Activated naive CD4-positive, alpha-beta T cell treated with anti-CD3 and anti-CD28 coated beads, Interleukin-2, amount 10 ng/mL, durations not matched to agents 7 days and 5 days (primary cell): ENCODE results near the gene LRRC75A.

Experiments used
- CTCF ChIA-PET: fragments of 350-600 bp; sonication (Branson Sonifier 250); formaldehyde crosslinking; loops from one replicate; lab custom pipeline; 2021; ENCODE audit warnings: antibody characterized with exemption; lab: Charles Lee
- DNase-seq: peaks from one replicate; pipeline ENCODE4 v3.0.0-alpha.2; 2020
- H3K27ac Mint-ChIP-seq: one replicate; pipeline ENCODE4 v1.8.0; 2021; ENCODE audit warnings: mild to moderate bottlenecking, moderate library complexity, mixed read lengths
- H3K27me3 Mint-ChIP-seq: one replicate; pipeline ENCODE4 v1.8.0; 2021; ENCODE audit warnings: mild to moderate bottlenecking, mixed read lengths
- H3K36me3 Mint-ChIP-seq: one replicate; pipeline ENCODE4 v1.8.0; 2021; ENCODE audit warnings: mixed read lengths
- H3K4me1 Mint-ChIP-seq: one replicate; pipeline ENCODE4 v1.8.0; 2021; ENCODE audit warnings: mixed read lengths
- H3K4me3 Mint-ChIP-seq: one replicate; pipeline ENCODE4 v1.8.0; 2021; ENCODE audit warnings: mild to moderate bottlenecking, moderate library complexity, mixed read lengths
- H3K9me3 Mint-ChIP-seq: one replicate; pipeline ENCODE4 v1.8.0; 2021; ENCODE audit warnings: mixed read lengths

Gene LRRC75A

GRCh38 chr17:16511593-16511992, 19.6 kb upstream of the LRRC75A start:
- no peak overlapping the region for H3K27ac Mint-ChIP-seq
- H3K27me3 Mint-ChIP-seq = peaks cover 31% of the 10 kb centered on the region
- H3K36me3 Mint-ChIP-seq = no peaks in the 10 kb centered on the region
- no peaks in the 10 kb centered on the region for H3K9me3 Mint-ChIP-seq
- CTCF ChIA-PET = interaction anchor here (3.5 kb wide), 1 partner anchor 10 kb away, joined by 19 read pairs; no protein-coding TSS in a partner anchor
- no peak for DNase-seq
- peaks cover 11% of the 10 kb centered on the region for H3K4me1 Mint-ChIP-seq
- no peak overlapping the region for H3K4me3 Mint-ChIP-seq

- peaks cover 12% of the 10 kb centered on the region for H3K27me3 Mint-ChIP-seq
- peaks cover 7% of the 10 kb centered on the region for H3K4me1 Mint-ChIP-seq
- no peak for DNase-seq
- no peaks in the 10 kb centered on the region for H3K36me3 Mint-ChIP-seq
- H3K4me3 Mint-ChIP-seq = no peak overlapping the region
- CTCF ChIA-PET = no interaction called here
- H3K9me3 Mint-ChIP-seq = no peaks in the 10 kb centered on the region
- H3K27ac Mint-ChIP-seq = no peak overlapping the region
Measured at GRCh38 chr17:16507918-16508533, 16.0 kb upstream of the LRRC75A start.

- no peak overlapping the region for H3K27ac Mint-ChIP-seq
- H3K36me3 Mint-ChIP-seq = no peaks in the 10 kb centered on the region
- H3K27me3 Mint-ChIP-seq = peaks cover 8% of the 10 kb centered on the region
- H3K9me3 Mint-ChIP-seq = no peaks in the 10 kb centered on the region
- no peak overlapping the region for H3K4me3 Mint-ChIP-seq
- no peaks in the 10 kb centered on the region for H3K4me1 Mint-ChIP-seq
- CTCF ChIA-PET = interaction anchor here (1.2 kb wide), 1 partner anchor 11 kb away, joined by 3 read pairs; no protein-coding TSS in a partner anchor
- no peak for DNase-seq
Measured at GRCh38 chr17:16506188-16506587, 14.2 kb upstream of the LRRC75A start.

DNA sequence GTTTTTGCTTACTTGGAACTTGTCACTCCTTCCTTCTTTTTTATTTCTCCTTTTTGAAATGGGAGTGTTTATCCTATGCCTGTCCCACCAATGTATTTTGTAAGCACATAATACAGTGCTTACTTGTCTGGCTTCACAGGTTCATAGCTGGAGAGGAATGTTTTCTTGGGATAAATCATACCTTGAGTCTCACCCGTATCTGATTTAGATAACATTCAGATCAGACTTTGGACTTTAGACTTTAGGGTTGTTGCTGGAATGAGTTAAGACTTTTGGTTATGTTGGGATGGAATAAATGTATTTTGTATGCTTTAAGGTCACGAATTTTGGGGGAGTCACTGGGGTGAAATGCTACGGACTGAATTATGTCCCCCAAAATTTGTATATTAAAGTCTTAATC, 13.0 kb upstream of the LRRC75A start:
- Mint-ChIP-seq H3K4me1 (no peaks in the 10 kb centered on the region), H3K9me3 (no peaks in the 10 kb centered on the region), H3K36me3 (no peaks in the 10 kb centered on the region), H3K27ac (no peak overlapping the region), H3K27me3 (peaks cover 19% of the 10 kb centered on the region), H3K4me3 (no peak overlapping the region)
- CTCF ChIA-PET = interaction anchor here (1.0 kb wide), 1 partner anchor 17 kb away, joined by 4 read pairs; no protein-coding TSS in a partner anchor
- DNase-seq = no peak

DNA sequence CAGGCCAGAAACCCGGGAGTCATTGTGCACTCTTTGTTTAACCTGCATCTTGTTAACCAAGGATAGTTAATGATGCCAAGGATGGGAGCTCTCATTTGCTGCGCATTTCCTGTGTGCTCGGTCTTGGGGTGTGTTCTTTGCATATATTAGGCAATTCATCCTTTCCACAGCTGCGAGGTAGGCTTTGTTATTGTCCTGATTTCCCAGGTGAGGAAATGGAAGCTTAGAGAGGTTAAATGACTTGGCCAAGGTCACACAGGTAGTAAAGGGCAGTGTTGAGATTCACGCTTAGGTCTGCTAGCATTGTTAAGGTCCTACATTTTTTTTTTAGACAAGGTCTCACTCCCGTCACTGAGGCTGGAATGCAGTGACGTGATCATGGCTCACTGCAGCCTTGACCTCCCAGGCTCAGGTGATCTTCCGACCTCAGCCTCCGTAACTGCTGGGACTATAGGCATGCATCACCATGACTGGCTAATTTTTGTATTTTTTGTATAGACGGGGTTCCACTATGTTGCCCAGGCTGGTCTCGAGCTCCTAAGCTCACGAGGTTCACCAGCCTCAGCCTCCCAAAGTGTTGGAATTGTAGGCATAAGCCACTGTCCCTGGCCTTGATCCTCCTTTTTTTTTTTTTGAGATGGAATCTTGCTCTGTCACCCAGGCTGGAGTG, 5.0 kb upstream of the LRRC75A start:
- Mint-ChIP-seq H3K27me3 (peaks cover 66% of the 10 kb centered on the region), H3K9me3 (no peaks in the 10 kb centered on the region), H3K4me3 (no peak overlapping the region), H3K4me1 (peaks cover 2% of the 10 kb centered on the region), H3K27ac (no peak overlapping the region), H3K36me3 (no peaks in the 10 kb centered on the region)
- CTCF ChIA-PET = interaction anchor here (1.4 kb wide), 1 partner anchor 46 kb away, joined by 3 read pairs; no protein-coding TSS in a partner anchor
- DNase-seq = no peak

DNA sequence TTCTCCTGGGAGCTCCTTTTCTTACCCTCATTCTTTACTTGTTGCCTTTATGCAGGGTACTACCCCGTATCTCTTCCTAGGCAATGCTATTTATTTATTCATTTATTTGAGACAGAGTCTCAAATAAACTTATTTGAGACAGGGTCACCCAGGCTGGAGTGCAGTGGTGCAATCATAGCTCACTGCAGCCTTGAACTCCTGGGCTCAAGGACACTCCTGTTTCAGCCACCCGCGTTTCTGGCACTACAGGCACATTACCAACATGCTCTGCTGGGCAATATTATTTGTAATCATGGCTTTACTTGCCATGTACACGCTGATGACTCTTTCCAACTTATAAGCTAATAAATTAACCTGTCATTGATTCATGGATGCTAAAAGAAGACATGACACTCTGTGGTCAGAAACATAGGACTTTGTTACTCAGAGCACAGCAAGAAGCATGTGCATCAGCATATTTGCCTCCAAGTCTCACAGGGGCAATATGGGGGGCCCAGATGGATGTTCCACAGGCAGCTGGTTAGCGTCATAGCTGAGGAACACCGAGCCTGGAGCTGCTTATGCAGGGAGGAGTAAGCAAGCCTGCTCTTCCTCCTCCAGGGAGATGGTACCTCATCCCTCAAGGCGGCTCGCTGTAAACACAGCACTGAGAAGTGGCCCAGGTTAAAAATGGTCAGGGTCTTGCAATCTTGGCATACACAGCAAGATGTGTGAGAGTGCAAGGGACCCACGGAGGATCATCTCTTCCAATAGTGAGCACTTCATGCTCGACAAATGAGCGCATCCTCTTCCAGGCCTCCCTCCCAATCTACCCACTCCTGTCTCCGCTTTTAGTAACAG, 4.2 kb upstream of the LRRC75A start:
- Mint-ChIP-seq H3K9me3 (no peaks in the 10 kb centered on the region), H3K4me3 (no peak overlapping the region), H3K27ac (no peak overlapping the region), H3K4me1 (peaks cover 3% of the 10 kb centered on the region), H3K27me3 (peaks cover 68% of the 10 kb centered on the region), H3K36me3 (no peaks in the 10 kb centered on the region)
- CTCF ChIA-PET = interaction anchor here (1.4 kb wide), 1 partner anchor 45 kb away, joined by 3 read pairs; no protein-coding TSS in a partner anchor
- DNase-seq = no peak

GRCh38 chr17:16495561-16495960, 3.6 kb upstream of the LRRC75A start:
- peaks cover 7% of the 10 kb centered on the region for H3K4me1 Mint-ChIP-seq
- no peaks in the 10 kb centered on the region for H3K9me3 Mint-ChIP-seq
- CTCF ChIA-PET = interaction anchor here (1.4 kb wide), 1 partner anchor 44 kb away, joined by 3 read pairs; no protein-coding TSS in a partner anchor
- no peak overlapping the region for H3K4me3 Mint-ChIP-seq
- H3K27ac Mint-ChIP-seq = no peak overlapping the region
- DNase-seq = no peak
- H3K27me3 Mint-ChIP-seq = peaks cover 69% of the 10 kb centered on the region
- H3K36me3 Mint-ChIP-seq = no peaks in the 10 kb centered on the region

- no peak overlapping the region for H3K4me3 Mint-ChIP-seq
- H3K4me1 Mint-ChIP-seq = peaks cover 9% of the 10 kb centered on the region
- H3K9me3 Mint-ChIP-seq = no peaks in the 10 kb centered on the region
- H3K27ac Mint-ChIP-seq = no peak overlapping the region
- H3K27me3 Mint-ChIP-seq = peaks cover 75% of the 10 kb centered on the region
- CTCF ChIA-PET = no interaction called here
- H3K36me3 Mint-ChIP-seq = no peaks in the 10 kb centered on the region
- no peak for DNase-seq
Measured at GRCh38 chr17:16494059-16494458, 2.1 kb upstream of the LRRC75A start.

- no peak overlapping the region for H3K27ac Mint-ChIP-seq
- H3K4me1 Mint-ChIP-seq = peaks cover 9% of the 10 kb centered on the region
- H3K36me3 Mint-ChIP-seq = no peaks in the 10 kb centered on the region
- H3K27me3 Mint-ChIP-seq = peaks cover 79% of the 10 kb centered on the region
- H3K4me3 Mint-ChIP-seq = no peak overlapping the region
- no peaks in the 10 kb centered on the region for H3K9me3 Mint-ChIP-seq
- DNase-seq = no peak
- CTCF ChIA-PET = interaction anchor here (0.7 kb wide), 1 partner anchor 152 kb away, joined by 3 read pairs; no protein-coding TSS in a partner anchor
Measured at GRCh38 chr17:16493531-16494046, 1.6 kb upstream of the LRRC75A start.

DNA sequence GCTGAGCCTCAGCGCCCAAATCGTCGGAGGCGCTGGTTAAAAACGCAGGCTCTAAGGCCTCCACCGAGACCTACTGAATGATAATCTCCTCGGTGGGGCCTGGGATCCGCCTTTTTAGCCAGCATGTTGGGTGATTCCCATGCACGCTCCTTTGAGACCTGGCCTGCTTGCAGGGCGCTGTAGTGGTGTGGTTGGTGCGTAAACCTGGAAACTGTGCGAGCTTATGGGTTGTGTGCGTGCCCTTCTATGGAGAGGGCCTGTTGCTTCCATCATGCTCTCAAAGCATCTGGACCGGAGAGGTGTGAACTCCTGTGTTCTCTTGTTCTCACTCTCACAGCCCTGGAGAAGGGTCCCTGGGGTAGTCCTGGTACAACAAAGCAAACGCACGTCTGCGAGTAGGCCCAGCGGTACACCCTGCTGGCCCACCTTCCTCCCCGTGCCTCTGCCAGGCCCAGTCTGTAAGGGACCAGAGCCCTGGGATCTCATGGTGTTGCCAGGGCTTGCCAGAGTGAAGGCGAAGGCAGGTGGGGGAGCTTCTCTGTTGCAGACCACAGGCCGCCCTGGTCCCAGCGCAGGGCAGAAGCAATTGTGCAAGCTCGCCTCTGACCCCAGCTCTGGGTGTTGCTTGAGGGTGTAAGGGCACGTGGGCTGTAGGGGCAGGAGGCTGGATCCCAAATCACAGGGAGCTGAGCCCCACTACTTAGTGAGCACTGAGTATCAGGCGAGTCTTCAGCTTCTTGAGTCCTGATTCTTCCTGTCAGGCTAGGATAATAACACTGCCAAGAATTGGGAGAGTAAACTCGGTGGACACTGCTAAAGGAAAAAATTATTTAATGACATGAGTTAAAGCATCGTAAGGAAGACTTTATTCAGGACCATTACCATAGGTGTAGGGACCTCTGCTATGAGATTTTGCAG, 879 bp upstream of the LRRC75A start:
- Mint-ChIP-seq H3K9me3 (no peaks in the 10 kb centered on the region), H3K4me3 (peak overlapping the region; percentile 73), H3K36me3 (no peaks in the 10 kb centered on the region), H3K27me3 (peaks cover 86% of the 10 kb centered on the region), H3K27ac (no peak overlapping the region), H3K4me1 (peaks cover 9% of the 10 kb centered on the region)
- CTCF ChIA-PET = interaction anchor here (0.7 kb wide), 1 partner anchor 152 kb away, joined by 3 read pairs; no protein-coding TSS in a partner anchor
- DNase-seq = no peak

GRCh38 chr17:16491131-16491702, 776 bp downstream of the LRRC75A start:
- H3K4me1 Mint-ChIP-seq = peaks cover 9% of the 10 kb centered on the region
- H3K27me3 Mint-ChIP-seq = peaks cover 77% of the 10 kb centered on the region
- CTCF ChIA-PET = no interaction called here
- H3K36me3 Mint-ChIP-seq = no peaks in the 10 kb centered on the region
- DNase-seq = peak; percentile 45
- peak overlapping the region; percentile 66 for H3K4me3 Mint-ChIP-seq
- H3K9me3 Mint-ChIP-seq = no peaks in the 10 kb centered on the region
- H3K27ac Mint-ChIP-seq = no peak overlapping the region

- H3K4me1 Mint-ChIP-seq = peaks cover 9% of the 10 kb centered on the region
- DNase-seq = no peak
- CTCF ChIA-PET = interaction anchor here (0.7 kb wide), 1 partner anchor 36 kb away, joined by 3 read pairs; no protein-coding TSS in a partner anchor
- H3K36me3 Mint-ChIP-seq = no peaks in the 10 kb centered on the region
- H3K27me3 Mint-ChIP-seq = peaks cover 64% of the 10 kb centered on the region
- no peaks in the 10 kb centered on the region for H3K9me3 Mint-ChIP-seq
- H3K27ac Mint-ChIP-seq = no peak overlapping the region
- H3K4me3 Mint-ChIP-seq = no peak overlapping the region
Measured at GRCh38 chr17:16489431-16489830, 2.6 kb downstream of the LRRC75A start.

DNA sequence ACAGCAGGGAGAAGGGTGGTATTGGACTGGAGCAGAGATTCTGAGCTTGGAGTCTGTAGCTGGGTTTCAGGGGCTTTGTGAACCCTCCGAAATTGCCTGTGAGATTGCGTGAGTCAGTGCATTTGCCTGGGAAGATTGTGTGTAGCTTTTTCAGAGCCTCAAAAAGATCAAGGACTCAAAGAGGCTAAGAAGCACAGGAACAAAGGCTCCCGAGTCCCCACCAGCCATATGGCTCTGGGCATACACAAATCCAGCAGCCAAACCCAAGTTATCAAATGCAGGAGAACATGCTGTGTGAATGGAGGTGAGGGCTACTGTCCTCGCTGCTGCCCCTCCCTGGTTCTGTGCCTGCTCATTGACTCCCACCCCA, 3.0 kb downstream of the LRRC75A start:
- peaks cover 59% of the 10 kb centered on the region for H3K27me3 Mint-ChIP-seq
- H3K36me3 Mint-ChIP-seq = no peaks in the 10 kb centered on the region
- no peak for DNase-seq
- H3K4me3 Mint-ChIP-seq = no peak overlapping the region
- H3K27ac Mint-ChIP-seq = no peak overlapping the region
- CTCF ChIA-PET = no interaction called here
- H3K4me1 Mint-ChIP-seq = peaks cover 9% of the 10 kb centered on the region
- no peaks in the 10 kb centered on the region for H3K9me3 Mint-ChIP-seq
